ENCODE data around the gene WNK2. TPM values are rescaled to one million over a fixed set of nuclear protein-coding genes. Genes with fewer than 3 reads are reported as not detected.

Gene WNK2
- total RNA-seq, 2 experiments from 2014 or later, result 1.7 to 2.8 TPM

DNA sequence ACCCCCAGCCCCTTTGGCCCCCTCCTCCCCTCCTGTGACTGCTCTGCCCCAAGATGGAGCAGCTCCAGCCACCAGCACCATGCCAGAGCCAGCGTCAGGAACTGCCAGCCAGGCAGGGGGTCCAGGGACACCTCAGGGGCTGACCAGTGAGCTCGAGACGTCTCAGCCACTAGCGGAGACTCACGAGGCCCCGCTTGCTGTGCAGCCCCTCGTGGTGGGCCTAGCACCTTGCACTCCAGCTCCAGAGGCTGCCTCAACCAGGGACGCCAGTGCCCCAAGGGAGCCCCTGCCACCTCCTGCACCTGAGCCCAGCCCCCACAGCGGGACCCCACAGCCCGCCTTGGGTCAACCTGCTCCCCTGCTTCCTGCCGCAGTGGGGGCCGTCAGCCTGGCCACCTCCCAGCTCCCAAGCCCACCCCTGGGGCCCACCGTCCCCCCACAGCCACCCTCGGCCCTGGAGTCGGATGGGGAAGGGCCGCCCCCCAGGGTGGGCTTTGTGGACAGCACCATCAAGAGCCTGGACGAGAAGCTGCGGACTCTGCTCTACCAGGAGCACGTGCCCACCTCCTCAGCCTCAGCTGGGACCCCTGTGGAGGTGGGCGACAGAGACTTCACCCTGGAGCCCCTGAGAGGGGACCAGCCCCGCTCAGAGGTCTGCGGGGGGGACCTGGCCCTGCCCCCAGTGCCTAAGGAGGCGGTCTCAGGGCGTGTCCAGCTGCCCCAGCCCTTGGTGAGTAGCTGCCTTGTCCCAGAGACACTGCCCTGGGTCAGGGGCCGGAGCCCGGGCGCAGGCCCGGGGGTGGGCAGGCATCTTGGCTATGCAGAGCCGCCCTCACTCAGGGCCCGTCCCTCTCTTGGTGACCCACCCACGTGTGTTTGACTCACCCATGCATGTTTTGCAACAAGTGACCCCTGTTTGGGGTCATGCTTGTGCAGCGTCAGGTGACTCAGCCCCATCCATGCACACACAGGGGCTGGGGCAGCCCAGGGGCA, 105.2 kb downstream of the WNK2 start:
- Mint-ChIP-seq H3K4me1 (ENCODE audit: low read depth) (no peaks in the 10 kb centered on the region), H3K36me3 (ENCODE audit: low read depth) (no peaks in the 10 kb centered on the region), H3K4me3 (no peak overlapping the region), H3K27me3 (no peaks in the 10 kb centered on the region), H3K27ac (no peak overlapping the region), H3K9me3 (no peaks in the 10 kb centered on the region)
- ATAC-seq (no peak), DNase-seq (no peak)
- POLR2A ChIA-PET, result interaction anchor here (1.1 kb wide), 1 partner anchor 20 kb away, joined by 6 read pairs; no protein-coding TSS in a partner anchor
- TF ChIP-seq, protein P1, sequence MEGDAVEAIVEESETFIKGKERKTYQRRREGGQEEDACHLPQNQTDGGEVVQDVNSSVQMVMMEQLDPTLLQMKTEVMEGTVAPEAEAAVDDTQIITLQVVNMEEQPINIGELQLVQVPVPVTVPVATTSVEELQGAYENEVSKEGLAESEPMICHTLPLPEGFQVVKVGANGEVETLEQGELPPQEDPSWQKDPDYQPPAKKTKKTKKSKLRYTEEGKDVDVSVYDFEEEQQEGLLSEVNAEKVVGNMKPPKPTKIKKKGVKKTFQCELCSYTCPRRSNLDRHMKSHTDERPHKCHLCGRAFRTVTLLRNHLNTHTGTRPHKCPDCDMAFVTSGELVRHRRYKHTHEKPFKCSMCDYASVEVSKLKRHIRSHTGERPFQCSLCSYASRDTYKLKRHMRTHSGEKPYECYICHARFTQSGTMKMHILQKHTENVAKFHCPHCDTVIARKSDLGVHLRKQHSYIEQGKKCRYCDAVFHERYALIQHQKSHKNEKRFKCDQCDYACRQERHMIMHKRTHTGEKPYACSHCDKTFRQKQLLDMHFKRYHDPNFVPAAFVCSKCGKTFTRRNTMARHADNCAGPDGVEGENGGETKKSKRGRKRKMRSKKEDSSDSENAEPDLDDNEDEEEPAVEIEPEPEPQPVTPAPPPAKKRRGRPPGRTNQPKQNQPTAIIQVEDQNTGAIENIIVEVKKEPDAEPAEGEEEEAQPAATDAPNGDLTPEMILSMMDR (IDR thresholded peaks at IDR 0.05), result no peak
- CTCF ChIA-PET, result no interaction called here
- intact Hi-C loops (cut with micrococcal nuclease), result no loop called here

DNA sequence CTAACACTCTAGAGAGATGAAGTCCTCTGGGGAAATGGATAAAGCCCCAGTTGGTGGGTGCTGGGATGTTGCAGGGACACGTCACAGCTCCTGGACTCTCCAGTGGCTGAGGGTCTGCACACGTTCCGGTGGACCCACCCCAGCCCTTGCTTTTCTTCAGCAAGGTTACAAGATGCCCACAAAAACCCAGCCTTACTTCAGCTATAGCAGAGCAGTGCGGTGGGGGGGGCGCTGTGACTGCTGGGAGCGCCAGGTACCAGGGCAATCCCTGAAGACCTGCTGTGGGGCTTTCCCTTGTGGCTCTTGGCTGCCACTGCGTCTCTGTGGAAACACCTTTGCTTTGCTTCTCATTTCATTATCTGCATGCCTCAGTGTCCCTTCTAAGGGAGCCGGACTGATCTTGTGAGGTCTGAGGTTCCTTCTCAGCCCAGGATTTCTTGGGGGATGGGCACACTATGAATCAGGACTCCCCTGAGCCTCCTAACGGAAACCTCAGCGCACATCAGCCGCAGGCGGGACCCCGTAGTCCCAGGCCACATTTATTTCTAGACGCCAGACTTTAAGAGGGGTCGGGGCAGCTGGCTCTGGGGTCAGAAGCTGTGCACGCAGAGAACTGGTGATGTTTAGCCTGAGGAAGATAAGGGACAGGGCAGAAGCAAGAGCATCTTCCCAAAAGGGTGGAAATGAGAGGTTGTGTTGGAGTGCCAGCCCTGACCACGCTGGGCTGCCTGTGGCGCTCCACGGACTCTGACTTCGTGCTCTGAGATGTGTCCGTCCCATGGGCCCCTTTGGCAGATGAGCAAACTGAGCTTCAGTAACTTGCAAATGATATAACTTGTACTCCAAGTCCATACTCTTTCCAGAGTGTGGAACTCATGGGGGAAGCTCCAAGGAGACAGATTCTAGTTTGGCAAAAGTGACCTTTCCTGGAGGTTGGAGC, 106.8 kb downstream of the WNK2 start:
- Mint-ChIP-seq H3K27ac (no peak overlapping the region), H3K9me3 (no peaks in the 10 kb centered on the region), H3K27me3 (no peaks in the 10 kb centered on the region), H3K4me3 (no peak overlapping the region), H3K4me1 (ENCODE audit: low read depth) (no peaks in the 10 kb centered on the region), H3K36me3 (ENCODE audit: low read depth) (no peaks in the 10 kb centered on the region)
- ChIA-PET CTCF (interaction anchor here (0.6 kb wide), 1 partner anchor 12 kb away, joined by 3 read pairs; no protein-coding TSS in a partner anchor), POLR2A (no interaction called here)
- TF ChIP-seq, protein P1 (IDR thresholded peaks at IDR 0.05), result no peak
- ATAC-seq, result no peak
- DNase-seq, result no peak
- intact Hi-C loops (cut with micrococcal nuclease), result no loop called here

DNA sequence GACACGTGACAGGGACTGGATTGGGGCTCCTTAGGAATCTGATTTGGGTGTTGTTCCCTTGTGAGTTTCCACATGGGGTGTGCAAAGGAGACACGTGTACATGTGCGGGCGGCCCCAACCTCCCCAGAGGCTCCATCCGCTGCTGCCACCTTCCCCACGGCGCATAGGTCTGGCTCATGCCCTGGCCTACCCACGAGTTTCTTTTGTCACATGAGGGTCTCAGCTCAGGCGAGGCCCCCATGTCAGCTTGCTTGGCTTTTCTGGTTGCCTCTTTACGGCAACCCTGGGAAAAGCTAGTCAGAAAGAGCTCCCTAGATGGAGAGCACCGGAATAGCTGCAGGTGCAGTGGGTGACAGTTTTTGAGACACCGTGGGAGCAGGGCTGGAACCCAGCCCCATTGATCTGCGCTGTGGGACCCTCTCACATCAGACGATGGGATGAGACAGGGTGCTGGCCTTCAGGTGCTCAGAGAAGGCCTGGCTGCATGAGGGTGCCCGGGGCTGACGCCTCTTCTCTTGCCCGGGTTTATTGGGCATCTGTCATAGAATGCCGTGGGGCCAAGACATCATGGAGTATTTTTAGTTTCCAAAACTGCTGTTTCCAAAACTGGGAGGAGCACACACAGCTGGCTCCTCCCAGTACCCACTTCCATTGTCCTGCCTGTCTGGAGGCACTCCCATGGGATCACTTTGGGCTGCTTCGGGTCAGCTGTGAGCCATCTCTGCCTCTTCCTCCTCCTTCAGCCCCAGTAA, 107.8 kb downstream of the WNK2 start:
- intact Hi-C loops (cut with micrococcal nuclease), result no loop called here
- H3K9me3 Mint-ChIP-seq, result no peaks in the 10 kb centered on the region
- no peak overlapping the region for H3K4me3 Mint-ChIP-seq
- CTCF ChIA-PET, result no interaction called here
- H3K4me1 Mint-ChIP-seq (ENCODE audit: low read depth), result no peaks in the 10 kb centered on the region
- TF ChIP-seq, protein P1 (IDR thresholded peaks at IDR 0.05), result no peak
- ATAC-seq, result no peak
- H3K27ac Mint-ChIP-seq, result no peak overlapping the region
- no peak for DNase-seq
- H3K27me3 Mint-ChIP-seq, result no peaks in the 10 kb centered on the region
- no peaks in the 10 kb centered on the region for H3K36me3 Mint-ChIP-seq (ENCODE audit: low read depth)
- POLR2A ChIA-PET, result no interaction called here

DNA sequence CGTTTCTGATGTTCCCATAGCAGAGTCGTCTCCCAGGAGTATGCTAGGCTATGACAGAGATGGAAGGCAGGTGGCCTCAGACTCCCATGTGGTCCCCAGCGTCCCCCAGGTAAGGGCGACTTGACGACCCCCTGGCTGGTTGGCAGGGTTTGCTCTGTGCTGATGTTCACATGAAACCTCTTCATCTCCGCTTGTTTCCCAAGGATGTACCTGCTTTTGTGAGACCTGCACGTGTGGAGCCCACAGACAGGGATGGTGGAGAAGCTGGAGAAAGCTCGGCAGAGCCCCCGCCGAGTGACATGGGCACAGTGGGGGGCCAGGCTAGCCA, 108.3 kb downstream of the WNK2 start:
- H3K4me3 Mint-ChIP-seq, result no peak overlapping the region
- TF ChIP-seq, protein P1 (IDR thresholded peaks at IDR 0.05), result no peak
- DNase-seq (no peak), ATAC-seq (no peak)
- no peaks in the 10 kb centered on the region for H3K9me3 Mint-ChIP-seq
- no peaks in the 10 kb centered on the region for H3K36me3 Mint-ChIP-seq (ENCODE audit: low read depth)
- POLR2A ChIA-PET, result no interaction called here
- CTCF ChIA-PET, result interaction anchor here (0.7 kb wide), 1 partner anchor 289 kb away, joined by 3 read pairs; no protein-coding TSS in a partner anchor
- no peak overlapping the region for H3K27ac Mint-ChIP-seq
- peaks cover 3% of the 10 kb centered on the region for H3K4me1 Mint-ChIP-seq (ENCODE audit: low read depth)
- intact Hi-C loops (cut with micrococcal nuclease), result no loop called here
- H3K27me3 Mint-ChIP-seq, result no peaks in the 10 kb centered on the region
